Panc1 (cell line): Measurements from ENCODE around the gene UBR2. TPM values are rescaled to one million over a fixed set of nuclear protein-coding genes. Genes with fewer than 3 reads are reported as not detected.

Experiments
- ATAC-seq: fragments of 200-7000 bp; cut with Tn5 transposase; 2 replicates; pipeline ENCODE4 v1.9.1; 2020; ENCODE audit warnings: mild to moderate bottlenecking, moderate library complexity
- BruUV-seq: library from RNA; stranded (reverse); fragments of 400-500 nt; replicated peaks from 2 replicates; lab custom pipeline; 2021; lab: Mats Ljungman, UMichigan
- CTCF ChIA-PET: fragments of 300-600 bp; sonication (Branson Sonifier 250); formaldehyde crosslinking; loops from one replicate; lab custom pipeline; 2022; ENCODE audit warnings: antibody characterized with exemption; lab: Charles Lee
- POLR2A ChIA-PET: fragments of 300-600 bp; sonication (Branson Sonifier 250); formaldehyde crosslinking; loops from one replicate; lab custom pipeline; 2022; ENCODE audit warnings: antibody characterized with exemption; lab: Charles Lee
- DNase-seq: peaks from one replicate; pipeline ENCODE4 v3.0.0-alpha.2; 2010; ENCODE audit warnings: low read depth, low spot score
- H3K27ac ChIP-seq: 2 replicates; pipeline ENCODE4 v1.5.1; 2011; ENCODE audit warnings: mild to moderate bottlenecking, low read length, inconsistent platforms
- H3K27me3 ChIP-seq: fragments of 200-500 bp; sonication (Bioruptor generic); 2 replicates; pipeline ENCODE4 v1.6.0; 2014; ENCODE audit warnings: low read length, inconsistent platforms; ENCODE audit not compliant: control insufficient read depth, insufficient read depth
- H3K36me3 ChIP-seq: fragments of 200-500 bp; sonication (Bioruptor generic); 2 replicates; pipeline ENCODE4 v1.5.1; 2014; ENCODE audit warnings: inconsistent platforms, mild to moderate bottlenecking, low read length, moderate library complexity; ENCODE audit not compliant: control insufficient read depth, insufficient read depth
- H3K4me1 ChIP-seq: 2 replicates; pipeline ENCODE4 v1.5.1; 2011; ENCODE audit warnings: inconsistent platforms, mild to moderate bottlenecking, low read length, moderate library complexity; ENCODE audit not compliant: control insufficient read depth, insufficient read depth
- H3K4me3 ChIP-seq, 2 experiments: 2 replicates each; pipeline ENCODE4 v1.5.1; 2011 to 2012; ENCODE audit warnings: low read depth in 2 of 2, low read length in 2 of 2, mild to moderate bottlenecking in 2 of 2, inconsistent platforms in 1 of 2, moderate library complexity in 1 of 2
- H3K9me3 ChIP-seq: fragments of 200-500 bp; sonication (Bioruptor generic); 2 replicates; pipeline ENCODE4 v1.5.1; 2014; ENCODE audit warnings: low read depth, mild to moderate bottlenecking, inconsistent platforms, low read length, moderate library complexity; ENCODE audit not compliant: control insufficient read depth, insufficient read depth
- CTCF ChIP-seq: fragments of 450-650 bp; IDR thresholded peaks from 2 replicates; pipeline ENCODE4 v1.5.1; 2017; ENCODE audit warnings: mild to moderate bottlenecking
- POLR2AphosphoS5 ChIP-seq: IDR thresholded peaks from 2 replicates; pipeline ENCODE4 v1.6.1; 2012; ENCODE audit warnings: mild to moderate bottlenecking, low read depth, low read length, moderate library complexity
- REST ChIP-seq, 2 experiments: IDR thresholded peaks; 2 replicates each; pipeline ENCODE4 v1.6.1; 2011 to 2012; ENCODE audit warnings: low read depth in 2 of 2, control low read depth in 1 of 2, low read length in 1 of 2, mild to moderate bottlenecking in 1 of 2, moderate library complexity in 1 of 2; ENCODE audit not compliant: insufficient read depth in 1 of 2
- SIN3A ChIP-seq: IDR thresholded peaks from 2 replicates; pipeline ENCODE4 v1.6.1; 2012; ENCODE audit warnings: low read depth, mild to moderate bottlenecking, low read length, moderate library complexity, borderline replicate concordance; ENCODE audit not compliant: insufficient read depth
- TCF7L2 ChIP-seq: IDR thresholded peaks from 2 replicates; pipeline ENCODE4 v1.6.1; 2011; ENCODE audit warnings: mild to moderate bottlenecking, low read depth, low read length, inconsistent platforms
- in situ Hi-C: cut with HindIII; loops from 2 replicates; pipeline ENCODE4 v1.10.0; 2016; ENCODE audit warnings: low sequenced_read_pairs, low pct_unique_long_range_greater_than_20kb
- intact Hi-C: fragments of 100-400 bp; cut with micrococcal nuclease; formaldehyde crosslinking; loops from one replicate; pipeline ENCODE4 v1.10.0; 2022; ENCODE audit not compliant: unreplicated experiment
- total RNA-seq: library from RNA; stranded (reverse); gene quantifications from one replicate; pipeline ENCODE4 v1.2.1, GENCODE V29; 2021; ENCODE audit not compliant: unreplicated experiment

Gene UBR2
- total RNA-seq, 1 experiment from 2014 or later = 19.1 TPM

- ChIA-PET CTCF (no interaction called here), POLR2A (no interaction called here)
- ATAC-seq (no peak), DNase-seq (no peak)
- Histone ChIP-seq H3K27me3 (no peaks in the 10 kb centered on the region), H3K27ac (no peak overlapping the region), H3K36me3 (no peaks in the 10 kb centered on the region), H3K4me3 (no peak overlapping the region), H3K9me3 (no peaks in the 10 kb centered on the region), H3K4me1 (peaks cover 15% of the 10 kb centered on the region)
- intact Hi-C loops (no loop called here), in situ Hi-C loops (no loop called here)
- TF ChIP-seq SIN3A (no peak), CTCF (no peak), TCF7L2 (no peak), REST (IDR thresholded peaks at IDR 0.05; ENCODE audit: insufficient read depth in 1 of 2, low read depth in 2 of 2, low read length in 1 of 2) (no peak), POLR2AphosphoS5 (no peak)
- no TSS peak for BruUV-seq
Measured at GRCh38 chr6:42551217-42551616, 12.6 kb upstream of the UBR2 start.

GRCh38 chr6:42552380-42552779 lies 11.4 kb upstream of the UBR2 start:
- DNase-seq = no peak
- H3K4me3 ChIP-seq = no peak overlapping the region
- CTCF ChIA-PET = no interaction called here
- H3K36me3 ChIP-seq = no peaks in the 10 kb centered on the region
- no peak for ATAC-seq
- POLR2A ChIA-PET = no interaction called here
- no peaks in the 10 kb centered on the region for H3K9me3 ChIP-seq
- H3K4me1 ChIP-seq = peaks cover 10% of the 10 kb centered on the region
- H3K27ac ChIP-seq = no peak overlapping the region
- TF ChIP-seq POLR2AphosphoS5 = no peak
- TF ChIP-seq REST (IDR thresholded peaks at IDR 0.05; ENCODE audit: insufficient read depth in 1 of 2, low read depth in 2 of 2, low read length in 1 of 2) = no peak
- TF ChIP-seq TCF7L2 = no peak
- TF ChIP-seq SIN3A = no peak
- no peak for TF ChIP-seq CTCF
- no TSS peak for BruUV-seq
- intact Hi-C loops (no loop called here), in situ Hi-C loops (no loop called here)
- H3K27me3 ChIP-seq = no peaks in the 10 kb centered on the region
